MM.1S (cell line): ENCODE measurements around the gene C22orf23.

Experiments used
- DNase-seq: peaks from one replicate; pipeline ENCODE4 v3.0.0-alpha.2; 2015
- H2AFZ ChIP-seq: fragments of 300-600 bp; sonication (generic); 2 replicates; pipeline ENCODE4 v1.6.0; 2016; ENCODE audit warnings: antibody characterized with exemption, low read length
- H3F3A ChIP-seq: fragments of 300-600 bp; sonication (generic); 2 replicates; pipeline ENCODE4 v1.6.1; 2016; ENCODE audit warnings: mild to moderate bottlenecking, antibody characterized with exemption, low read length, moderate library complexity, mixed read lengths; ENCODE audit not compliant: insufficient read depth
- H3K27ac ChIP-seq: fragments of 300-600 bp; sonication (generic); 2 replicates; pipeline ENCODE4 v1.5.1; 2016; ENCODE audit warnings: mild to moderate bottlenecking, low read length
- H3K27me3 ChIP-seq: fragments of 300-600 bp; sonication (generic); replicated peaks from 2 replicates; pipeline ENCODE4 v1.6.0; 2016; ENCODE audit warnings: low read length; ENCODE audit not compliant: insufficient read depth
- H3K36me3 ChIP-seq: fragments of 300-600 bp; sonication (generic); replicated peaks from 2 replicates; pipeline ENCODE4 v1.6.1; 2016; ENCODE audit warnings: mild to moderate bottlenecking, low read length, mixed read lengths; ENCODE audit not compliant: insufficient read depth
- H3K4me1 ChIP-seq: fragments of 300-600 bp; sonication (generic); 2 replicates; pipeline ENCODE4 v1.6.1; 2016; ENCODE audit warnings: low read length, mixed read lengths
- H3K4me2 ChIP-seq: fragments of 300-600 bp; sonication (generic); 2 replicates; pipeline ENCODE4 v1.6.0; 2016; ENCODE audit warnings: low read depth, low read length
- H3K4me3 ChIP-seq: fragments of 300-600 bp; sonication (generic); 2 replicates; pipeline ENCODE4 v1.5.1; 2016; ENCODE audit warnings: low read length, mixed read lengths
- H3K79me2 ChIP-seq: fragments of 300-600 bp; sonication (generic); 2 replicates; pipeline ENCODE4 v1.6.1; 2016; ENCODE audit warnings: mixed run types, low read length, mixed read lengths
- H3K9ac ChIP-seq: fragments of 300-600 bp; sonication (generic); 2 replicates; pipeline ENCODE4 v1.6.1; 2016; ENCODE audit warnings: low read length, mixed read lengths
- H3K9me2 ChIP-seq: fragments of 300-600 bp; sonication (generic); replicated peaks from 2 replicates; pipeline ENCODE4 v1.6.1; 2016; ENCODE audit warnings: mild to moderate bottlenecking, low read length, mixed read lengths; ENCODE audit not compliant: insufficient read depth
- H3K9me3 ChIP-seq: fragments of 300-600 bp; sonication (generic); replicated peaks from 2 replicates; pipeline ENCODE4 v1.6.1; 2016; ENCODE audit warnings: mild to moderate bottlenecking, low read length, mixed read lengths; ENCODE audit not compliant: insufficient read depth
- H4K20me1 ChIP-seq: fragments of 300-600 bp; sonication (generic); 2 replicates; pipeline ENCODE4 v1.6.1; 2016; ENCODE audit warnings: mild to moderate bottlenecking, low read length, moderate library complexity, mixed read lengths; ENCODE audit not compliant: insufficient read depth
- CTCF ChIP-seq: fragments of 300-600 bp; sonication (generic); IDR thresholded peaks from 2 replicates; pipeline ENCODE4 v1.5.1; 2016; ENCODE audit warnings: antibody characterized with exemption, low read length, mixed read lengths
- EZH2 ChIP-seq: fragments of 300-600 bp; sonication (generic); optimal IDR thresholded peaks from 2 replicates; pipeline ENCODE3; 2017; ENCODE audit warnings: low read depth, mild to moderate bottlenecking, antibody characterized with exemption, low read length, mixed read lengths
- EZH2phosphoT487 ChIP-seq: fragments of 300-600 bp; sonication (generic); IDR thresholded peaks from 2 replicates; pipeline ENCODE4 v1.6.1; 2018; ENCODE audit warnings: antibody characterized with exemption, low read length

Gene C22orf23

DNA sequence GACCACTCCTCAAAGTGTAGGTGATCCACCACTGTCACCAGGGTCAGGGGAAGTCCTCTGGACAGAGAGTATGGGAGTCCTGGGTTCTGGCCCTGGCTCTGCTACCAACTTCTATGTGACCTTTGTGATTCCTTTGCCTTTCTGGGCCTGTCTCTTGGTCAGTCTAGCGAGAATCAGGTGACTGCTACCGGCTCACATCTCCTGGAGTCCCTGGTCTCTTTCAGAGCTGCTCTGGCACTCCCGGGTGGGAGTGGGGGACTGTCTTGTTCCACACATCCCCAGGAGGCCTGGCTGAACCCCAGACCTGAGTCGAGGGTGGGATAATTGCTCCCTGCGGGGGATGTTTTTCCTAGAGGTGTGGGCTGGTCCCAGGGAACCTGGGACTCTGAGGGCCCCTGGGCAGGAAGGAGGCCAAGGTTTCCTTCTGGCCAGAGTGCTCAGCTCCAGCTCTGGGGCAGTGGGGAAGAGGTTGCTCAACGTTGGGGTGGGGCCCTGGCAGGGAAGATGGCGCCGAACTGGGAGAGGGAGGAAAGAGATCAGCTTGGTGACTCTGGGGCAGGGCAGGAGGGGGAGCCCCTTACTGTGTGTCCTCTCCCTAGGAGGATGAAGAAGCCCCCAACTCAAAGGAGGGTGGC is 28.9 kb upstream of the C22orf23 start:
- no peaks in the 10 kb centered on the region for H3K79me2 ChIP-seq
- H2AFZ ChIP-seq: no peak overlapping the region
- no peaks in the 10 kb centered on the region for H3K27me3 ChIP-seq
- DNase-seq: no peak
- H3K4me1 ChIP-seq: no peaks in the 10 kb centered on the region
- H3K27ac ChIP-seq: no peak overlapping the region
- H3K4me2 ChIP-seq: no peak overlapping the region
- H3F3A ChIP-seq: no peaks in the 10 kb centered on the region
- no peaks in the 10 kb centered on the region for H3K9me2 ChIP-seq
- TF ChIP-seq EZH2 (no peak), CTCF (no peak), EZH2phosphoT487 (no peak)
- no peaks in the 10 kb centered on the region for H4K20me1 ChIP-seq
- H3K9me3 ChIP-seq: no peaks in the 10 kb centered on the region
- H3K4me3 ChIP-seq: no peak overlapping the region
- no peaks in the 10 kb centered on the region for H3K36me3 ChIP-seq
- H3K9ac ChIP-seq: no peak overlapping the region

- Histone ChIP-seq H3K36me3 (no peaks in the 10 kb centered on the region), H2AFZ (no peak overlapping the region), H3K27ac (no peak overlapping the region), H3F3A (no peaks in the 10 kb centered on the region), H3K79me2 (no peaks in the 10 kb centered on the region), H3K4me2 (no peak overlapping the region), H3K4me3 (no peak overlapping the region), H3K9ac (no peak overlapping the region), H3K4me1 (no peaks in the 10 kb centered on the region), H3K9me2 (no peaks in the 10 kb centered on the region), H3K9me3 (no peaks in the 10 kb centered on the region), H4K20me1 (no peaks in the 10 kb centered on the region), H3K27me3 (no peaks in the 10 kb centered on the region)
- no peak for DNase-seq
- TF ChIP-seq EZH2phosphoT487: no peak
- no peak for TF ChIP-seq CTCF
- no peak for TF ChIP-seq EZH2
These were observed 28.0 kb upstream of the C22orf23 start for GRCh38 chr22:37981282-37982011.

GRCh38 chr22:37979782-37980181 is 26.4 kb upstream of the C22orf23 start:
- TF ChIP-seq EZH2phosphoT487 (no peak), EZH2 (no peak), CTCF (no peak)
- Histone ChIP-seq H3K4me1 (no peaks in the 10 kb centered on the region), H2AFZ (no peak overlapping the region), H3K79me2 (no peaks in the 10 kb centered on the region), H3K27ac (no peak overlapping the region), H3K9me2 (no peaks in the 10 kb centered on the region), H3K27me3 (no peaks in the 10 kb centered on the region), H3K4me2 (no peak overlapping the region), H3K36me3 (no peaks in the 10 kb centered on the region), H3K4me3 (no peak overlapping the region), H3F3A (no peaks in the 10 kb centered on the region), H3K9ac (no peak overlapping the region), H4K20me1 (no peaks in the 10 kb centered on the region), H3K9me3 (no peaks in the 10 kb centered on the region)
- no peak for DNase-seq
